Stimulated activated CD4-positive, alpha-beta T cell treated with anti-CD3 and anti-CD28 coated beads, Interleukin-2, amount 100 ng/mL, for 4 hours (primary cell): Measurements from ENCODE around the gene CIB4.

ENCODE experiments used
- DNase-seq: peaks from one replicate; pipeline ENCODE4 v3.0.0-alpha.2; 2020; ENCODE audit warnings: low read depth

CIB4 gene

GRCh38 chr2:26606847-26607190 is 34.3 kb downstream of the CIB4 start:
- no peak for DNase-seq

GRCh38 chr2:26605999-26606846 is 34.9 kb downstream of the CIB4 start:
- DNase-seq = no peak

- DNase-seq = peak; percentile 6
These were observed 35.8 kb downstream of the CIB4 start for GRCh38 chr2:26605195-26605998.

GRCh38 chr2:26602575-26602974 is 38.6 kb downstream of the CIB4 start:
- no peak for DNase-seq

GRCh38 chr2:26599387-26599786 is 41.8 kb downstream of the CIB4 start:
- DNase-seq = no peak

- no peak for DNase-seq
These were observed 42.2 kb downstream of the CIB4 start for GRCh38 chr2:26598996-26599373.

GRCh38 chr2:26598336-26598995 is 42.7 kb downstream of the CIB4 start:
- DNase-seq = no peak

GRCh38 chr2:26597197-26597596 is 44.0 kb downstream of the CIB4 start:
- DNase-seq = no peak

- DNase-seq = no peak
These were observed 46.0 kb downstream of the CIB4 start for GRCh38 chr2:26595146-26595545.

GRCh38 chr2:26591619-26592505 is 49.3 kb downstream of the CIB4 start:
- DNase-seq = no peak

GRCh38 chr2:26590980-26591618 is 50.1 kb downstream of the CIB4 start:
- DNase-seq = no peak

- DNase-seq = no peak
These were observed 50.7 kb downstream of the CIB4 start for GRCh38 chr2:26590508-26590907.

- DNase-seq = no peak
These were observed 52.6 kb downstream of the CIB4 start for GRCh38 chr2:26588576-26588975.

- no peak for DNase-seq
These were observed 53.2 kb downstream of the CIB4 start for GRCh38 chr2:26587994-26588393.

GRCh38 chr2:26585966-26586365 is 55.2 kb downstream of the CIB4 start:
- no peak for DNase-seq

GRCh38 chr2:26585100-26585499 is 56.1 kb downstream of the CIB4 start:
- DNase-seq = no peak

- DNase-seq = no peak
These were observed 56.5 kb downstream of the CIB4 start for GRCh38 chr2:26584656-26585055.

GRCh38 chr2:26584191-26584590 is 57.0 kb downstream of the CIB4 start:
- no peak for DNase-seq

GRCh38 chr2:26583381-26583911 is 57.7 kb downstream of the CIB4 start:
- no peak for DNase-seq

- no peak for DNase-seq
These were observed 58.3 kb downstream of the CIB4 start for GRCh38 chr2:26582890-26583289.
